ENCODE data around the gene DEGS1. TPM values are rescaled to one million over a fixed set of nuclear protein-coding genes. Genes with fewer than 3 reads are reported as not detected.

Gene DEGS1
- total and polyA plus RNA-seq, 10 of the 15 experiments (the other 5 are each of a cell fraction or from before 2014, with no cell fraction given) = 16.5 to 133 (median 46.0) TPM

- TF ChIP-seq ATF2 (IDR thresholded peaks at IDR 0.05; ENCODE audit: low read length) (no peak), TCF7 (IDR thresholded peaks at IDR 0.05; ENCODE audit: borderline replicate concordance) (no peak), NFYA (IDR thresholded peaks at IDR 0.05; ENCODE audit: borderline replicate concordance, low read depth, low read length) (no peak), FOXK2 (IDR thresholded peaks at IDR 0.05) (no peak), SRF (IDR thresholded peaks at IDR 0.05; ENCODE audit: low read depth in 2 of 2, low read length in 2 of 2) (peak; percentile 50 to 91), CEBPZ (IDR thresholded peaks at IDR 0.05; ENCODE audit: low read depth, low read length) (no peak), MEF2A (IDR thresholded peaks at IDR 0.05; ENCODE audit: insufficient read depth, low read depth, low read length) (no peak), KAT2A (conservative IDR thresholded peaks at IDR 0.05; ENCODE audit: control insufficient read depth, low read depth, low read length) (no peak), SIN3A (IDR thresholded peaks at IDR 0.05; ENCODE audit: low read depth, low read length) (no peak), EGR1 (IDR thresholded peaks at IDR 0.05; ENCODE audit: borderline replicate concordance in 1 of 2, low read depth in 2 of 2, low read length in 2 of 2) (peak in 1 of 2 experiments; percentile 13; a peak in 1 of 3 replicates), ESRRA (IDR thresholded peaks at IDR 0.05; ENCODE audit: low read length) (no peak), MEF2B (IDR thresholded peaks at IDR 0.05; ENCODE audit: partially characterized antibody, poor library complexity, severe bottlenecking) (peak; percentile 85), CREM (IDR thresholded peaks at IDR 0.05; ENCODE audit: low read depth) (peak; percentile 23; the same call in 1 of the 2 replicates), PML (IDR thresholded peaks at IDR 0.05; ENCODE audit: low read length) (no peak), DPF2 (IDR thresholded peaks at IDR 0.05) (no peak; the same call in none of the 2 replicates), ZNF622 (IDR thresholded peaks at IDR 0.05) (no peak), NR2F1 (conservative IDR thresholded peaks at IDR 0.05) (no peak; the same call in 1 of the 2 replicates), MXI1 (IDR thresholded peaks at IDR 0.05; ENCODE audit: low read depth, low read length) (no peak), ATF7 (IDR thresholded peaks at IDR 0.05; ENCODE audit: low read depth) (no peak)
- TF ChIP-seq, protein P1, sequence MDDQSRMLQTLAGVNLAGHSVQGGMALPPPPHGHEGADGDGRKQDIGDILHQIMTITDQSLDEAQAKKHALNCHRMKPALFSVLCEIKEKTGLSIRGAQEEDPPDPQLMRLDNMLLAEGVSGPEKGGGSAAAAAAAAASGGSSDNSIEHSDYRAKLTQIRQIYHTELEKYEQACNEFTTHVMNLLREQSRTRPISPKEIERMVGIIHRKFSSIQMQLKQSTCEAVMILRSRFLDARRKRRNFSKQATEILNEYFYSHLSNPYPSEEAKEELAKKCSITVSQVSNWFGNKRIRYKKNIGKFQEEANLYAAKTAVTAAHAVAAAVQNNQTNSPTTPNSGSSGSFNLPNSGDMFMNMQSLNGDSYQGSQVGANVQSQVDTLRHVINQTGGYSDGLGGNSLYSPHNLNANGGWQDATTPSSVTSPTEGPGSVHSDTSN (IDR thresholded peaks at IDR 0.05; ENCODE audit: insufficient replicate concordance, low read depth, low read length) = no peak
- TF ChIP-seq, protein P2, sequence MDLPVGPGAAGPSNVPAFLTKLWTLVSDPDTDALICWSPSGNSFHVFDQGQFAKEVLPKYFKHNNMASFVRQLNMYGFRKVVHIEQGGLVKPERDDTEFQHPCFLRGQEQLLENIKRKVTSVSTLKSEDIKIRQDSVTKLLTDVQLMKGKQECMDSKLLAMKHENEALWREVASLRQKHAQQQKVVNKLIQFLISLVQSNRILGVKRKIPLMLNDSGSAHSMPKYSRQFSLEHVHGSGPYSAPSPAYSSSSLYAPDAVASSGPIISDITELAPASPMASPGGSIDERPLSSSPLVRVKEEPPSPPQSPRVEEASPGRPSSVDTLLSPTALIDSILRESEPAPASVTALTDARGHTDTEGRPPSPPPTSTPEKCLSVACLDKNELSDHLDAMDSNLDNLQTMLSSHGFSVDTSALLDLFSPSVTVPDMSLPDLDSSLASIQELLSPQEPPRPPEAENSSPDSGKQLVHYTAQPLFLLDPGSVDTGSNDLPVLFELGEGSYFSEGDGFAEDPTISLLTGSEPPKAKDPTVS (IDR thresholded peaks at IDR 0.05; ENCODE audit: low read depth, low read length) = no peak
- TF ChIP-seq, protein P3, sequence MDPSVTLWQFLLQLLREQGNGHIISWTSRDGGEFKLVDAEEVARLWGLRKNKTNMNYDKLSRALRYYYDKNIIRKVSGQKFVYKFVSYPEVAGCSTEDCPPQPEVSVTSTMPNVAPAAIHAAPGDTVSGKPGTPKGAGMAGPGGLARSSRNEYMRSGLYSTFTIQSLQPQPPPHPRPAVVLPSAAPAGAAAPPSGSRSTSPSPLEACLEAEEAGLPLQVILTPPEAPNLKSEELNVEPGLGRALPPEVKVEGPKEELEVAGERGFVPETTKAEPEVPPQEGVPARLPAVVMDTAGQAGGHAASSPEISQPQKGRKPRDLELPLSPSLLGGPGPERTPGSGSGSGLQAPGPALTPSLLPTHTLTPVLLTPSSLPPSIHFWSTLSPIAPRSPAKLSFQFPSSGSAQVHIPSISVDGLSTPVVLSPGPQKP (IDR thresholded peaks at IDR 0.05; ENCODE audit: low read depth, low read length) = no peak
Observed at GRCh38 chr1:224183591-224184312, 712 bp downstream of the DEGS1 start (continued).
